Liver (tissue), 9 donors: ENCODE data around the gene ORMDL2. TPM values are rescaled to one million over a fixed set of nuclear protein-coding genes. Genes with fewer than 3 reads are reported as not detected.

Source experiments
- DNase-seq: peaks from one replicate; pipeline ENCODE4 v3.0.0-alpha.2; 2017; ENCODE audit warnings: low spot score
- H3K27ac ChIP-seq, 2 donors: one replicate each; pipeline ENCODE4 v1.7.0; 2013; ENCODE audit warnings: inconsistent platforms in 2 of 2, low read length in 2 of 2, control low read depth in 1 of 2, low read depth in 1 of 2, mild to moderate bottlenecking in 1 of 2
- H3K27me3 ChIP-seq, 4 donors: one replicate each; pipeline versions ENCODE4 v1.6.1 to v1.7.0; 2013; ENCODE audit warnings: low read length in 3 of 4, inconsistent platforms in 1 of 4, mild to moderate bottlenecking in 1 of 4, moderate library complexity in 1 of 4; ENCODE audit not compliant: control insufficient read depth in 4 of 4, insufficient read depth in 4 of 4
- H3K36me3 ChIP-seq, 4 donors: one replicate each; pipeline versions ENCODE4 v1.6.1 to v1.7.0; 2013; ENCODE audit warnings: low read length in 3 of 4, mild to moderate bottlenecking in 3 of 4, low read depth in 1 of 4, moderate library complexity in 1 of 4; ENCODE audit not compliant: control insufficient read depth in 4 of 4, insufficient read depth in 3 of 4
- H3K4me1 ChIP-seq, 4 donors: one replicate each; pipeline versions ENCODE4 v1.6.1 to v1.7.0; 2013; ENCODE audit warnings: low read length in 3 of 4, mild to moderate bottlenecking in 3 of 4, moderate library complexity in 1 of 4; ENCODE audit not compliant: control insufficient read depth in 4 of 4, insufficient read depth in 4 of 4
- H3K4me3 ChIP-seq, 3 donors: one replicate each; pipeline versions ENCODE4 v1.6.1 to v1.7.0; 2013; ENCODE audit warnings: low read length in 3 of 3, control low read depth in 1 of 3, low read depth in 1 of 3, mild to moderate bottlenecking in 1 of 3
- H3K9ac ChIP-seq, 2 donors: one replicate each; pipeline ENCODE4 v1.7.0; 2013; ENCODE audit warnings: low read length in 2 of 2, mild to moderate bottlenecking in 2 of 2, moderate library complexity in 2 of 2, control low read depth in 1 of 2, low read depth in 1 of 2
- H3K9me3 ChIP-seq, 4 donors: one replicate each; pipeline versions ENCODE4 v1.6.1 to v1.7.0; 2013; ENCODE audit warnings: low read length in 3 of 4; ENCODE audit not compliant: control insufficient read depth in 4 of 4
- ATF3 ChIP-seq: IDR thresholded peaks from 2 replicates; pipeline ENCODE4 v1.6.1; 2016; ENCODE audit warnings: antibody characterized with exemption
- CTCF ChIP-seq: fragments of 150-350 bp; IDR thresholded peaks from 2 replicates; pipeline ENCODE4 v1.5.1; 2017; ENCODE audit warnings: improper control_type of control experiment, low read depth, low read length; ENCODE audit not compliant: missing input control
- EGR1 ChIP-seq, 2 donors: IDR thresholded peaks; 2 replicates each; pipeline ENCODE4 v1.6.1; 2016 to 2018; ENCODE audit warnings: antibody characterized with exemption in 2 of 2, low read depth in 2 of 2
- FOXA1 ChIP-seq: IDR thresholded peaks from 2 replicates; pipeline ENCODE4 v1.6.1; 2016; ENCODE audit warnings: antibody characterized with exemption
- FOXA2 ChIP-seq: IDR thresholded peaks from 2 replicates; pipeline ENCODE4 v1.6.1; 2016; ENCODE audit warnings: antibody characterized with exemption
- GABPA ChIP-seq, 2 donors: IDR thresholded peaks in 1 of 2; conservative IDR thresholded peaks in 1 of 2; 2 replicates each; pipeline ENCODE4 v1.6.1; 2016; ENCODE audit warnings: antibody characterized with exemption in 2 of 2, mild to moderate bottlenecking in 1 of 2, moderate library complexity in 1 of 2
- HNF4A ChIP-seq, 2 donors: conservative IDR thresholded peaks; 2 replicates each; pipeline ENCODE4 v1.6.1; 2016; ENCODE audit warnings: antibody characterized with exemption in 2 of 2, mild to moderate bottlenecking in 2 of 2
- HNF4G ChIP-seq: IDR thresholded peaks from 2 replicates; pipeline ENCODE4 v1.6.1; 2016; ENCODE audit warnings: antibody characterized with exemption
- JUND ChIP-seq, 2 donors: IDR thresholded peaks; 2 replicates each; pipeline ENCODE4 v1.6.1; 2016; ENCODE audit warnings: antibody characterized with exemption in 2 of 2
- NR2F2 ChIP-seq: IDR thresholded peaks from 2 replicates; pipeline ENCODE4 v1.6.1; 2016; ENCODE audit warnings: antibody characterized with exemption
- RXRA ChIP-seq, 2 donors: IDR thresholded peaks; 2 replicates each; pipeline ENCODE4 v1.6.1; 2017 to 2018; ENCODE audit warnings: antibody characterized with exemption in 2 of 2, mild to moderate bottlenecking in 1 of 2
- SP1 ChIP-seq: IDR thresholded peaks from 2 replicates; pipeline ENCODE4 v1.6.1; 2018; ENCODE audit warnings: antibody characterized with exemption, mild to moderate bottlenecking
- YY1 ChIP-seq: IDR thresholded peaks from 2 replicates; pipeline ENCODE4 v1.6.1; 2016; ENCODE audit warnings: antibody characterized with exemption, mild to moderate bottlenecking
- ZBTB33 ChIP-seq: IDR thresholded peaks from 2 replicates; pipeline ENCODE4 v1.6.1; 2016; ENCODE audit warnings: antibody characterized with exemption
- WGBS: extraction: QIAGEN DNeasy Blood & Tissue Kit; methylation state at CpG from one replicate; pipeline ENCODE4 v1.1.7; 2013; 5-methylcytosine and 5-hydroxymethylcytosine counted together
- polyA plus RNA-seq, 2 donors: library from polyadenylated mRNA; stranded (reverse) in 1 of 2; unstranded in 1 of 2; fragments of 200-250 nt in 1 of 2; fragments of >200 nt in 1 of 2; fragmentation: Nextera tagmentation in 1 of 2; extraction: Ambion mirVana in 1 of 2; gene quantifications; one replicate each; pipeline versions ENCODE4 v1.2.1 to v1.2.3, GENCODE V29; 2013 to 2015
- total RNA-seq, 2 donors: library from RNA; depleted of rRNA; stranded (reverse); fragments of >200 nt; gene quantifications; one replicate each; pipeline ENCODE4 v1.2.3, GENCODE V29; 2014
- TF ChIP-seq, protein P1 (sequence below): IDR thresholded peaks from 2 replicates; pipeline ENCODE4 v1.6.1; 2016; ENCODE audit warnings: antibody characterized with exemption, mild to moderate bottlenecking
- TF ChIP-seq, protein P2 (sequence below): IDR thresholded peaks from 2 replicates; pipeline ENCODE4 v1.6.1; 2016; ENCODE audit warnings: antibody characterized with exemption
- donor health status: healthy.
- donor health status: healthy.
- donor health status: healthy.
- donor health status: healthy.
- donor health status: healthy.

Gene ORMDL2
- total and polyA plus RNA-seq, 4 donors, result 12.8 to 54.2 (median 24.4) TPM

GRCh38 chr12:55809274-55809673 lies 8.6 kb upstream of the ORMDL2 start:
- Histone ChIP-seq H3K36me3 (peaks cover 0 to 13% (median 4%) of the 10 kb centered on the region in 4 donors), H3K4me3 (no peak overlapping the region), H3K9me3 (no peaks in the 10 kb centered on the region), H3K27me3 (no peaks in the 10 kb centered on the region), H3K4me1 (no peaks in the 10 kb centered on the region), H3K27ac (no peak overlapping the region), H3K9ac (no peak overlapping the region)
- 89% methylated on average over 5 of the region's 5 CpGs for WGBS
- no peak for DNase-seq
- TF ChIP-seq GABPA (IDR thresholded peaks at IDR 0.05 in 1 of 2, conservative IDR thresholded peaks at IDR 0.05 in 1 of 2) (no peak), RXRA (IDR thresholded peaks at IDR 0.05) (no peak)

DNA sequence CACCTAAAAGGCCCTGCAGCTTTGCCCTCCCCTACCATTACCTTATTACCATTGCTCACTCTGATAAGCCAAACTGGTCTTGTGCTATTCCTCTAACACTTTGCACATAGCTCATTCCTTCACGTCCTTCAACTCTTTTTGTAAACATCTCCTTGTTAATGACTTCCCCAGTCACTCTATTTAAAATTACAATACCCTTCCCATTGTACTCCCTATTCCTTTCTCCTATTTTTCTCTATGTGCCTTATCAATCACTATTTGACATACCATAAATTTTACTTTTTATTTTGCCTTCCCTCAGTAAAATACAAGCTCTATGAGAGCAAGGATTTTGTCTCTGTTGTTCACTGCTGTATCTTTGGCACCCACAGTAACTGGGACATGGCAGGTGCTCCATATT lies 5.8 kb upstream of the ORMDL2 start:
- H3K9me3 ChIP-seq, result no peaks in the 10 kb centered on the region
- DNase-seq, result no peak
- no peak overlapping the region for H3K27ac ChIP-seq
- H3K4me3 ChIP-seq, result no peak overlapping the region
- H3K27me3 ChIP-seq, result no peaks in the 10 kb centered on the region
- H3K4me1 ChIP-seq, result peaks cover 0 to 19% (median 11%) of the 10 kb centered on the region in 4 donors
- peaks cover 0 to 13% (median 4%) of the 10 kb centered on the region in 4 donors for H3K36me3 ChIP-seq
- WGBS, result 75% methylated on average over 1 of the region's 1 CpG
- TF ChIP-seq HNF4G (no peak), RXRA (IDR thresholded peaks at IDR 0.05) (no peak), CTCF (no peak), EGR1 (IDR thresholded peaks at IDR 0.05; ENCODE audit: low read depth in 2 of 2) (no peak), ZBTB33 (no peak), YY1 (no peak), SP1 (no peak), ATF3 (no peak), HNF4A (conservative IDR thresholded peaks at IDR 0.05) (no peak), FOXA1 (no peak), NR2F2 (no peak), GABPA (IDR thresholded peaks at IDR 0.05 in 1 of 2, conservative IDR thresholded peaks at IDR 0.05 in 1 of 2) (no peak), JUND (IDR thresholded peaks at IDR 0.05) (no peak), FOXA2 (no peak)
- TF ChIP-seq, protein P1, sequence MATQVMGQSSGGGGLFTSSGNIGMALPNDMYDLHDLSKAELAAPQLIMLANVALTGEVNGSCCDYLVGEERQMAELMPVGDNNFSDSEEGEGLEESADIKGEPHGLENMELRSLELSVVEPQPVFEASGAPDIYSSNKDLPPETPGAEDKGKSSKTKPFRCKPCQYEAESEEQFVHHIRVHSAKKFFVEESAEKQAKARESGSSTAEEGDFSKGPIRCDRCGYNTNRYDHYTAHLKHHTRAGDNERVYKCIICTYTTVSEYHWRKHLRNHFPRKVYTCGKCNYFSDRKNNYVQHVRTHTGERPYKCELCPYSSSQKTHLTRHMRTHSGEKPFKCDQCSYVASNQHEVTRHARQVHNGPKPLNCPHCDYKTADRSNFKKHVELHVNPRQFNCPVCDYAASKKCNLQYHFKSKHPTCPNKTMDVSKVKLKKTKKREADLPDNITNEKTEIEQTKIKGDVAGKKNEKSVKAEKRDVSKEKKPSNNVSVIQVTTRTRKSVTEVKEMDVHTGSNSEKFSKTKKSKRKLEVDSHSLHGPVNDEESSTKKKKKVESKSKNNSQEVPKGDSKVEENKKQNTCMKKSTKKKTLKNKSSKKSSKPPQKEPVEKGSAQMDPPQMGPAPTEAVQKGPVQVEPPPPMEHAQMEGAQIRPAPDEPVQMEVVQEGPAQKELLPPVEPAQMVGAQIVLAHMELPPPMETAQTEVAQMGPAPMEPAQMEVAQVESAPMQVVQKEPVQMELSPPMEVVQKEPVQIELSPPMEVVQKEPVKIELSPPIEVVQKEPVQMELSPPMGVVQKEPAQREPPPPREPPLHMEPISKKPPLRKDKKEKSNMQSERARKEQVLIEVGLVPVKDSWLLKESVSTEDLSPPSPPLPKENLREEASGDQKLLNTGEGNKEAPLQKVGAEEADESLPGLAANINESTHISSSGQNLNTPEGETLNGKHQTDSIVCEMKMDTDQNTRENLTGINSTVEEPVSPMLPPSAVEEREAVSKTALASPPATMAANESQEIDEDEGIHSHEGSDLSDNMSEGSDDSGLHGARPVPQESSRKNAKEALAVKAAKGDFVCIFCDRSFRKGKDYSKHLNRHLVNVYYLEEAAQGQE, result no peak
- TF ChIP-seq, protein P2, sequence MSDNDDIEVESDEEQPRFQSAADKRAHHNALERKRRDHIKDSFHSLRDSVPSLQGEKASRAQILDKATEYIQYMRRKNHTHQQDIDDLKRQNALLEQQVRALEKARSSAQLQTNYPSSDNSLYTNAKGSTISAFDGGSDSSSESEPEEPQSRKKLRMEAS, result no peak
- H3K9ac ChIP-seq, result no peak overlapping the region
